ENCODE results near the gene TMEM176B. TPM values are rescaled to one million over a fixed set of nuclear protein-coding genes. Genes with fewer than 3 reads are reported as not detected.

TMEM176B gene
- total RNA-seq, 2 donors from 2014 or later: 21.0 to 25.2 TPM

- no peak for TF ChIP-seq CTCF (IDR thresholded peaks at IDR 0.05)
Observed at GRCh38 chr7:150801946-150802771, 2.0 kb upstream of the TMEM176B start.

GRCh38 chr7:150801242-150801945, 1.2 kb upstream of the TMEM176B start:
- TF ChIP-seq CTCF (IDR thresholded peaks at IDR 0.05): no peak
- peak overlapping the region; percentile 65 for H3K4me3 ChIP-seq
- no peaks in the 10 kb centered on the region for H3K27me3 ChIP-seq (replicated peaks; ENCODE audit: insufficient read depth)
- no peaks in the 10 kb centered on the region for H3K4me1 ChIP-seq (ENCODE audit: control insufficient read depth in 1 of 2, low read depth in 2 of 2)
- H3K9me3 ChIP-seq: peaks cover 8% of the 10 kb centered on the region
- H3K27ac ChIP-seq: no peak overlapping the region
- ATAC-seq (ENCODE audit: insufficient number of reproducible peaks, low FRiP score, low read depth): no peak
- DNase-seq (ENCODE audit: low spot score): no peak
- H3K36me3 ChIP-seq: no peaks in the 10 kb centered on the region

More at GRCh38 chr7:150801946-150802771, 2.0 kb upstream of the TMEM176B start:
- peaks cover 8% of the 10 kb centered on the region for H3K9me3 ChIP-seq
- DNase-seq (ENCODE audit: low spot score) (no peak), ATAC-seq (ENCODE audit: insufficient number of reproducible peaks, low FRiP score, low read depth) (no peak)
- H3K36me3 ChIP-seq: no peaks in the 10 kb centered on the region
- no peak overlapping the region for H3K27ac ChIP-seq
- H3K4me1 ChIP-seq (ENCODE audit: control insufficient read depth in 1 of 2, low read depth in 2 of 2): no peaks in the 10 kb centered on the region
- H3K4me3 ChIP-seq: no peak overlapping the region
- no peaks in the 10 kb centered on the region for H3K27me3 ChIP-seq (replicated peaks; ENCODE audit: insufficient read depth)

GRCh38 chr7:150800581-150801241, 547 bp upstream of the TMEM176B start, which contains the start of gene TMEM176A:
Gene TMEM176A, plus strand, starts transcription at chr7:150800769. Its CDS starts 782 bp downstream, at chr7:150801551.
- no peak for TF ChIP-seq CTCF (IDR thresholded peaks at IDR 0.05)
- Histone ChIP-seq H3K4me3 (peak within 1 kb of the TSS; percentile 65), H3K27ac (no peak within 1 kb of the TSS), H3K36me3 (no peaks in the 10 kb centered on the region), H3K4me1 (ENCODE audit: control insufficient read depth in 1 of 2, low read depth in 2 of 2) (no peaks in the 10 kb centered on the region), H3K9me3 (peaks cover 2% of the 10 kb centered on the region), H3K27me3 (replicated peaks; ENCODE audit: insufficient read depth) (no peaks in the 10 kb centered on the region)
- DNase-seq (ENCODE audit: low spot score) (no peak), ATAC-seq (ENCODE audit: insufficient number of reproducible peaks, low FRiP score, low read depth) (no peak)

GRCh38 chr7:150799156-150799555, 1.0 kb downstream of the TMEM176B start:
- Histone ChIP-seq H3K36me3 (no peaks in the 10 kb centered on the region), H3K4me3 (peak overlapping the region; percentile 65), H3K4me1 (ENCODE audit: control insufficient read depth in 1 of 2, low read depth in 2 of 2) (no peaks in the 10 kb centered on the region), H3K27me3 (replicated peaks; ENCODE audit: insufficient read depth) (no peaks in the 10 kb centered on the region), H3K27ac (no peak overlapping the region), H3K9me3 (no peaks in the 10 kb centered on the region)
- ATAC-seq (ENCODE audit: insufficient number of reproducible peaks, low FRiP score, low read depth): no peak
- TF ChIP-seq CTCF (IDR thresholded peaks at IDR 0.05): no peak
- DNase-seq (ENCODE audit: low spot score): no peak

- DNase-seq (ENCODE audit: low spot score) (no peak), ATAC-seq (ENCODE audit: insufficient number of reproducible peaks, low FRiP score, low read depth) (no peak)
- Histone ChIP-seq H3K27ac (no peak overlapping the region), H3K9me3 (no peaks in the 10 kb centered on the region), H3K4me1 (ENCODE audit: control insufficient read depth in 1 of 2, low read depth in 2 of 2) (no peaks in the 10 kb centered on the region), H3K36me3 (no peaks in the 10 kb centered on the region), H3K4me3 (no peak overlapping the region), H3K27me3 (replicated peaks; ENCODE audit: insufficient read depth) (no peaks in the 10 kb centered on the region)
- TF ChIP-seq CTCF (IDR thresholded peaks at IDR 0.05): no peak
Observed at GRCh38 chr7:150797661-150798060, 2.5 kb downstream of the TMEM176B start.
